H1 (cell line): ENCODE data around the gene AFG1L.

Experiments
- EP300 ChIP-seq, 2 experiments: IDR thresholded peaks; 1 replicate in 1 of 2; 2 replicates in 1 of 2; pipeline ENCODE4 v1.6.1; 2011 to 2012; ENCODE audit warnings: low read depth in 2 of 2, low read length in 2 of 2, mild to moderate bottlenecking in 2 of 2, borderline replicate concordance in 1 of 2, inconsistent platforms in 1 of 2, moderate library complexity in 1 of 2
- POLR2A ChIP-seq, 2 experiments: IDR thresholded peaks; 1 replicate in 1 of 2; 2 replicates in 1 of 2; pipeline ENCODE4 v1.6.1; 2011; ENCODE audit warnings: low read depth in 2 of 2, low read length in 2 of 2, mild to moderate bottlenecking in 2 of 2; ENCODE audit errors: control extremely low read depth in 1 of 2
- POLR2AphosphoS5 ChIP-seq: IDR thresholded peaks from 2 replicates; pipeline ENCODE4 v1.6.1; 2011; ENCODE audit warnings: low read depth, low read length
- RFX5 ChIP-seq: IDR thresholded peaks from 2 replicates; pipeline ENCODE4 v1.6.1; 2011; ENCODE audit warnings: low read depth, low read length, improper control_type of control experiment, borderline replicate concordance
- SAP30 ChIP-seq: fragments of 300-600 bp; sonication (generic); IDR thresholded peaks from 2 replicates; pipeline ENCODE4 v1.7.1; 2012; ENCODE audit warnings: low read length, moderate library complexity, mild to moderate bottlenecking, inconsistent platforms; ENCODE audit not compliant: insufficient read depth, insufficient replicate concordance
- TF ChIP-seq, protein P1 (sequence below), 3 experiments: IDR thresholded peaks; 1 replicate in 2 of 3; 2 replicates in 1 of 3; pipeline versions ENCODE4 v1.5.1 to v1.6.1; 2011; ENCODE audit warnings: low read length in 3 of 3, mild to moderate bottlenecking in 3 of 3, inconsistent platforms in 2 of 3, low read depth in 1 of 3, moderate library complexity in 1 of 3; ENCODE audit not compliant: insufficient read depth in 1 of 3; ENCODE audit errors: control extremely low read depth in 1 of 3

DNA sequence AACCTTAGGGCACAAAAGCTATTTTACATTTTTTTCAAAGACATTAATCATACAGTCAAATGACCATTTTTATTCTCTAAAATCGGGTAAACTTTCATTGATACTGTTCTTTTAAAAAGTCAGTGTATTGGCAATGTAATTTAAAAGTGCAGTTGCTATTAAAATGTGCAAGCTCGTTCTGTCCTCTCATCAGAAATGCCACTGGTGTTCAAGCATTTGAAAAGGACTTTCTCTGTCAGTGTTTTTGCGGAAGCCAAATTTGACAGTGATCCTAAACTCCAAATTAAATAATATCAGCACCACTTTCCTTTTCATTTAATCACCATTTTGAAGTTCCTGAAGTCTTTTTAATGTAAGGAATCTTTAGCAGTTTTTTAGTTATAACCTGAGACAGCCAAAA, 69.6 kb downstream of the AFG1L start:
- TF ChIP-seq EP300 (IDR thresholded peaks at IDR 0.05; ENCODE audit: borderline replicate concordance in 1 of 2, low read depth in 2 of 2, low read length in 2 of 2) (no peak), POLR2AphosphoS5 (no peak), RFX5 (no peak), POLR2A (IDR thresholded peaks at IDR 0.05; ENCODE audit: control extremely low read depth in 1 of 2, low read depth in 2 of 2, low read length in 2 of 2) (no peak), SAP30 (no peak)
- TF ChIP-seq, protein P1, sequence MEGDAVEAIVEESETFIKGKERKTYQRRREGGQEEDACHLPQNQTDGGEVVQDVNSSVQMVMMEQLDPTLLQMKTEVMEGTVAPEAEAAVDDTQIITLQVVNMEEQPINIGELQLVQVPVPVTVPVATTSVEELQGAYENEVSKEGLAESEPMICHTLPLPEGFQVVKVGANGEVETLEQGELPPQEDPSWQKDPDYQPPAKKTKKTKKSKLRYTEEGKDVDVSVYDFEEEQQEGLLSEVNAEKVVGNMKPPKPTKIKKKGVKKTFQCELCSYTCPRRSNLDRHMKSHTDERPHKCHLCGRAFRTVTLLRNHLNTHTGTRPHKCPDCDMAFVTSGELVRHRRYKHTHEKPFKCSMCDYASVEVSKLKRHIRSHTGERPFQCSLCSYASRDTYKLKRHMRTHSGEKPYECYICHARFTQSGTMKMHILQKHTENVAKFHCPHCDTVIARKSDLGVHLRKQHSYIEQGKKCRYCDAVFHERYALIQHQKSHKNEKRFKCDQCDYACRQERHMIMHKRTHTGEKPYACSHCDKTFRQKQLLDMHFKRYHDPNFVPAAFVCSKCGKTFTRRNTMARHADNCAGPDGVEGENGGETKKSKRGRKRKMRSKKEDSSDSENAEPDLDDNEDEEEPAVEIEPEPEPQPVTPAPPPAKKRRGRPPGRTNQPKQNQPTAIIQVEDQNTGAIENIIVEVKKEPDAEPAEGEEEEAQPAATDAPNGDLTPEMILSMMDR (IDR thresholded peaks at IDR 0.05; ENCODE audit: control extremely low read depth in 1 of 3, insufficient read depth in 1 of 3, low read depth in 1 of 3, low read length in 3 of 3) = no peak
